Neural cell (in vitro differentiated cells): ENCODE results near the gene APBB2.

Experiments used
- EZH2 ChIP-seq: fragments of 200-600, 300-800 bp; shearing (Covaris generic), sonication (generic); IDR thresholded peaks from 2 replicates; pipeline ENCODE4 v1.6.1; 2014; ENCODE audit warnings: antibody characterized with exemption, low read length, borderline replicate concordance, mild to moderate bottlenecking; ENCODE audit not compliant: insufficient read depth, poor library complexity, severe bottlenecking
- MXI1 ChIP-seq: fragments of 450-650 bp; conservative IDR thresholded peaks from 2 replicates; pipeline ENCODE4 v1.6.1; 2014; ENCODE audit warnings: antibody characterized with exemption, mild to moderate bottlenecking; ENCODE audit not compliant: poor library complexity, severe bottlenecking
- POLR2AphosphoS5 ChIP-seq: IDR thresholded peaks from 2 replicates; pipeline ENCODE4 v1.6.1; 2012
- RAD21 ChIP-seq: fragments of 450-650 bp; conservative IDR thresholded peaks from 2 replicates; pipeline ENCODE4 v1.6.1; 2014; ENCODE audit warnings: antibody characterized with exemption, mild to moderate bottlenecking, moderate library complexity
- TAF1 ChIP-seq: IDR thresholded peaks from 2 replicates; pipeline ENCODE4 v1.6.1; 2012; ENCODE audit warnings: low read depth
- TF ChIP-seq, protein P1 (sequence below): fragments of 450-650 bp; IDR thresholded peaks from 2 replicates; pipeline ENCODE4 v1.5.1; 2014; ENCODE audit warnings: antibody characterized with exemption, mild to moderate bottlenecking, moderate library complexity; ENCODE audit not compliant: poor library complexity, severe bottlenecking

DNA sequence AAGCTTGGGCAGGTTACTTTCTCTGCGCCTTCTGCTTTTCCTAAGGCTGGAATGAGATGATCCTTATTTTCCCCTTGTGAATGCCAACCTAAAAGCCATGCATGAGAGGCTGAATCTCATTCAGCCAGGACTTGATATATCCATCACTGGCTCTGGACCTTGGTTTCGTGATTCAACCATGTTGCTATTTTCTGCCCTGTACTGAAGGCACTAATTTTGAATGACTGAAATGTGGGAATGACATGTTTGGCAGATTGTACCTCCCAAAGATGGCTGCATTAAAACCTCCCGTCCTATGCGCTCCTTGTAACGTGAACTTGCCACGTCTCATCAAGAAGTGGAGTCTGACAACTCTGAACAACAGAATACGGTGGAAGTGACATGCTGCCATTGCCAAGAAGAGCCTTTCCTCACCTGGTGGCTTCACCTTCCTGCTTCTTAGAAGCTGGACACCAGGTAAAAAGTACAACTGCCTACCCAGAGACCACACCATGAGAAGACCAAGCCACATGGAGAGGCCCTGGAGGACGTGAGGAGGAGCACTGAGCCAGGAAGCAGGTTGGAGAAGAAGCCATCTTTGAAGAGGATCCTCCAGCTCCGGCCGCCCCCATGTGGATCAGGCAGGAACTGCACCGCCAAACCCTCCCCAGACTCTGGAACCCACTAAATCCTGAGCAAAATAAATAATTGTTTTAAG is 290.1 kb downstream of the APBB2 start:
- TF ChIP-seq, protein P1, sequence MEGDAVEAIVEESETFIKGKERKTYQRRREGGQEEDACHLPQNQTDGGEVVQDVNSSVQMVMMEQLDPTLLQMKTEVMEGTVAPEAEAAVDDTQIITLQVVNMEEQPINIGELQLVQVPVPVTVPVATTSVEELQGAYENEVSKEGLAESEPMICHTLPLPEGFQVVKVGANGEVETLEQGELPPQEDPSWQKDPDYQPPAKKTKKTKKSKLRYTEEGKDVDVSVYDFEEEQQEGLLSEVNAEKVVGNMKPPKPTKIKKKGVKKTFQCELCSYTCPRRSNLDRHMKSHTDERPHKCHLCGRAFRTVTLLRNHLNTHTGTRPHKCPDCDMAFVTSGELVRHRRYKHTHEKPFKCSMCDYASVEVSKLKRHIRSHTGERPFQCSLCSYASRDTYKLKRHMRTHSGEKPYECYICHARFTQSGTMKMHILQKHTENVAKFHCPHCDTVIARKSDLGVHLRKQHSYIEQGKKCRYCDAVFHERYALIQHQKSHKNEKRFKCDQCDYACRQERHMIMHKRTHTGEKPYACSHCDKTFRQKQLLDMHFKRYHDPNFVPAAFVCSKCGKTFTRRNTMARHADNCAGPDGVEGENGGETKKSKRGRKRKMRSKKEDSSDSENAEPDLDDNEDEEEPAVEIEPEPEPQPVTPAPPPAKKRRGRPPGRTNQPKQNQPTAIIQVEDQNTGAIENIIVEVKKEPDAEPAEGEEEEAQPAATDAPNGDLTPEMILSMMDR: peak; percentile 75
- TF ChIP-seq POLR2AphosphoS5 (no peak), MXI1 (no peak), EZH2 (no peak), RAD21 (peak; percentile 68), TAF1 (no peak)
